Transverse colon (tissue), 4 donors: ENCODE results near the gene DLG5.

Experiments
- CTCF ChIP-seq, 5 experiments: fragments of 200-600 bp in 3 of 5; fragments of 450-650 bp in 2 of 5; sonication (generic) in 3 of 5; IDR thresholded peaks; 1 replicate in 2 of 5; 2 replicates in 3 of 5; pipeline ENCODE4 v1.5.1; 2016 to 2017; ENCODE audit warnings: antibody characterized with exemption in 5 of 5, inconsistent platforms in 3 of 5, mild to moderate bottlenecking in 2 of 5, moderate library complexity in 1 of 5
- POLR2A ChIP-seq: fragments of 450-650 bp; IDR thresholded peaks from one replicate; pipeline ENCODE4 v1.6.1; 2016; ENCODE audit warnings: antibody characterized with exemption, mild to moderate bottlenecking, moderate library complexity
- POLR2AphosphoS5 ChIP-seq, 3 donors: sonication (generic); formaldehyde crosslinking; IDR thresholded peaks; one replicate each; pipeline ENCODE4 v1.6.1; 2016; ENCODE audit warnings: antibody characterized with exemption in 3 of 3

- TF ChIP-seq CTCF (IDR thresholded peaks at IDR 0.05) (no peak), POLR2AphosphoS5 (IDR thresholded peaks at IDR 0.05) (no peak), POLR2A (no peak)
Observed at GRCh38 chr10:77894058-77894457, 32.5 kb downstream of the DLG5 start.
